NCI-H748 treated with DMSO at 0.1 percent for 48 hours (cell line): Measurements from ENCODE around the gene WFIKKN2.
"Not testable (repeated sequence)": the region's sequence is repeated elsewhere in the genome, so short reads cannot be mapped to it uniquely, and the experiment has no call there.

Source experiments
- DNase-seq: peaks from one replicate; lab custom pipeline; 2025; lab: John Stamatoyannopoulos, UW

Gene WFIKKN2

GRCh38 chr17:50853781-50854180 lies 18.4 kb downstream of the WFIKKN2 start:
- no peak for DNase-seq

- DNase-seq, result no peak
These were observed 20.4 kb downstream of the WFIKKN2 start for GRCh38 chr17:50855708-50856330.

GRCh38 chr17:50856431-50856830 lies 21.0 kb downstream of the WFIKKN2 start:
- no peak for DNase-seq

GRCh38 chr17:50858486-50859225 lies 23.3 kb downstream of the WFIKKN2 start:
- no peak for DNase-seq

GRCh38 chr17:50859727-50860126 lies 24.3 kb downstream of the WFIKKN2 start:
- not testable (repeated sequence) for DNase-seq

- DNase-seq, result no peak
These were observed 25.9 kb downstream of the WFIKKN2 start for GRCh38 chr17:50861334-50861676.

- DNase-seq, result no peak
These were observed 26.6 kb downstream of the WFIKKN2 start for GRCh38 chr17:50861822-50862528.

GRCh38 chr17:50863221-50863843 lies 27.9 kb downstream of the WFIKKN2 start:
- peak; percentile 36 for DNase-seq

- no peak for DNase-seq
These were observed 28.5 kb downstream of the WFIKKN2 start for GRCh38 chr17:50863931-50864330.

GRCh38 chr17:50864747-50865059 lies 29.3 kb downstream of the WFIKKN2 start:
- no peak for DNase-seq

GRCh38 chr17:50865060-50865867 lies 29.9 kb downstream of the WFIKKN2 start:
- peak; percentile 32 for DNase-seq

GRCh38 chr17:50865868-50866260 lies 30.5 kb downstream of the WFIKKN2 start:
- DNase-seq, result no peak

- DNase-seq, result peak; percentile 91
These were observed 31.0 kb downstream of the WFIKKN2 start, which contains the start of gene TOB1 for GRCh38 chr17:50866261-50866949. TOB1 (minus strand) TSS chr17:50866354; CDS start chr17:50864017, 2,337 bp downstream.

- peak; percentile 74 for DNase-seq
These were observed 31.6 kb downstream of the WFIKKN2 start for GRCh38 chr17:50866950-50867362.

- DNase-seq, result peak; percentile 94
These were observed 32.2 kb downstream of the WFIKKN2 start for GRCh38 chr17:50867363-50868139.

GRCh38 chr17:50868140-50868438 lies 32.7 kb downstream of the WFIKKN2 start:
- DNase-seq, result no peak

- no peak for DNase-seq
These were observed 33.2 kb downstream of the WFIKKN2 start for GRCh38 chr17:50868602-50869001.

GRCh38 chr17:50871364-50871763 lies 36.0 kb downstream of the WFIKKN2 start:
- no peak for DNase-seq

GRCh38 chr17:50871898-50872297 lies 36.5 kb downstream of the WFIKKN2 start:
- no peak for DNase-seq

- DNase-seq, result no peak
These were observed 37.5 kb downstream of the WFIKKN2 start for GRCh38 chr17:50872710-50873424.
